GM12878 (cell line): ENCODE results near the gene WBP1L. TPM values are rescaled to one million over a fixed set of nuclear protein-coding genes. Genes with fewer than 3 reads are reported as not detected.

Source experiments
- ATAC-seq: fragments of 200-7000 bp; cut with Tn5 transposase; 3 replicates; pipeline ENCODE4 v1.9.1; 2020; ENCODE audit warnings: mild to moderate bottlenecking, moderate library complexity
- BruUV-seq: library from RNA; stranded (reverse); fragments of 400-500 nt; replicated peaks from 2 replicates; lab custom pipeline; 2021; lab: Mats Ljungman, UMichigan
- CTCF ChIA-PET: fragments of 300-600 bp; sonication (Branson Sonifier 250); formaldehyde crosslinking; extraction: SDS; loops from one replicate; lab custom pipeline; 2021; ENCODE audit warnings: inconsistent platforms; lab: Yijun Ruan, JAX
- POLR2A ChIA-PET: fragments of 350-600 bp; formaldehyde crosslinking; extraction: SDS; loops from one replicate; lab custom pipeline; 2021; ENCODE audit warnings: inconsistent platforms; lab: Charles Lee
- RAD21 ChIA-PET: fragments of 300-600 bp; sonication (Branson Sonifier 250); formaldehyde crosslinking; loops from one replicate; lab custom pipeline; 2023; ENCODE audit warnings: antibody characterized with exemption; ENCODE audit not compliant: unreplicated experiment; lab: Charles Lee
- SMC1A ChIA-PET: fragments of 300-600 bp; sonication (Branson Sonifier 250); formaldehyde crosslinking; loops from one replicate; lab custom pipeline; 2023; ENCODE audit not compliant: unreplicated experiment, uncharacterized antibody; lab: Charles Lee
- DNase-seq: peaks from one replicate; pipeline ENCODE4 v3.0.0-alpha.2; 2011; ENCODE audit warnings: low read depth, low spot score
- FAIRE-seq: peaks from 3 replicates; lab custom pipeline; 2011; peaks lifted over from hg19 to GRCh38; lab: Jason Lieb, UNC
- H2AFZ ChIP-seq: 2 replicates; pipeline ENCODE4 v1.6.0; 2011; ENCODE audit warnings: low read depth, low read length, control low read depth; ENCODE audit not compliant: control insufficient read depth
- H3K27ac ChIP-seq: 2 replicates; pipeline ENCODE4 v1.5.1; 2011; ENCODE audit warnings: control low read depth; ENCODE audit not compliant: control insufficient read depth, insufficient read depth
- H3K27me3 ChIP-seq, 2 experiments: replicated peaks in 1 of 2; 2 replicates each; pipeline versions ENCODE4 v1.6.0 to v1.6.1; 2011; ENCODE audit warnings: low read length in 1 of 2; ENCODE audit not compliant: control insufficient read depth in 2 of 2, insufficient read depth in 2 of 2
- H3K36me3 ChIP-seq, 2 experiments: 2 replicates each; pipeline ENCODE4 v1.5.1; 2011; ENCODE audit warnings: low read length in 1 of 2; ENCODE audit not compliant: control insufficient read depth in 2 of 2, insufficient read depth in 2 of 2
- H3K4me1 ChIP-seq: 2 replicates; pipeline ENCODE4 v1.6.1; 2011; ENCODE audit warnings: mild to moderate bottlenecking, low read length, moderate library complexity, mixed read lengths; ENCODE audit not compliant: control insufficient read depth, insufficient read depth
- H3K4me2 ChIP-seq: 2 replicates; pipeline ENCODE4 v1.6.0; 2011; ENCODE audit warnings: control low read depth; ENCODE audit not compliant: control insufficient read depth, insufficient read depth
- H3K4me3 ChIP-seq: fragments of 200-600 bp; sonication (generic); 2 replicates; pipeline ENCODE4 v1.5.1; 2016
- H3K79me2 ChIP-seq: 2 replicates; pipeline ENCODE4 v1.6.0; 2011; ENCODE audit warnings: low read length; ENCODE audit not compliant: control insufficient read depth, insufficient read depth
- H3K9ac ChIP-seq: 2 replicates; pipeline ENCODE4 v1.8.0; 2011; ENCODE audit warnings: low read length, control low read depth, mixed read lengths; ENCODE audit not compliant: control insufficient read depth, insufficient read depth
- H3K9me3 ChIP-seq: replicated peaks from 3 replicates; pipeline ENCODE4 v1.5.1; 2011; ENCODE audit warnings: mild to moderate bottlenecking, low read length; ENCODE audit not compliant: control insufficient read depth, insufficient read depth
- H4K20me1 ChIP-seq: 2 replicates; pipeline ENCODE4 v1.6.0; 2011; ENCODE audit not compliant: control insufficient read depth, insufficient read depth
- ATF7 ChIP-seq: fragments of 450-650 bp; IDR thresholded peaks from 2 replicates; pipeline ENCODE4 v1.6.1; 2016; ENCODE audit warnings: low read depth, mild to moderate bottlenecking
- CHD4 ChIP-seq: fragments of 200-600 bp; sonication (generic); IDR thresholded peaks from 2 replicates; pipeline ENCODE4 v1.6.1; 2016; ENCODE audit warnings: mild to moderate bottlenecking
- FOXK2 ChIP-seq: fragments of 450-650 bp; IDR thresholded peaks from 2 replicates; pipeline ENCODE4 v1.6.1; 2017; ENCODE audit warnings: mild to moderate bottlenecking, moderate library complexity
- KLF5 ChIP-seq: fragments of 450-650 bp; IDR thresholded peaks from 2 replicates; pipeline ENCODE4 v1.6.1; 2014; ENCODE audit warnings: mild to moderate bottlenecking; ENCODE audit not compliant: partially characterized antibody
- NR2C2 ChIP-seq: IDR thresholded peaks from 2 replicates; pipeline ENCODE4 v1.6.1; 2011; ENCODE audit warnings: borderline replicate concordance, low read depth; ENCODE audit not compliant: control insufficient read depth, insufficient read length
- PAX8 ChIP-seq: fragments of 450-650 bp; IDR thresholded peaks from 2 replicates; pipeline ENCODE4 v1.6.1; 2017; ENCODE audit warnings: mild to moderate bottlenecking, moderate library complexity
- RCOR1 ChIP-seq: conservative IDR thresholded peaks from 2 replicates; pipeline ENCODE4 v1.6.1; 2012; ENCODE audit warnings: low read depth, low read length, improper control_type of control experiment
- SMAD1 ChIP-seq: fragments of 450-650 bp; IDR thresholded peaks from 2 replicates; pipeline ENCODE4 v1.6.1; 2018; ENCODE audit warnings: mild to moderate bottlenecking, low read depth; ENCODE audit not compliant: partially characterized antibody
- TCF7 ChIP-seq: IDR thresholded peaks from 2 replicates; pipeline ENCODE4 v1.6.1; 2014; ENCODE audit warnings: antibody characterized with exemption, borderline replicate concordance
- ZSCAN29 ChIP-seq: fragments of 450-650 bp; IDR thresholded peaks from 2 replicates; pipeline ENCODE4 v1.6.1; 2017; ENCODE audit warnings: mild to moderate bottlenecking, moderate library complexity
- WGBS: methylation state at CpG from one replicate; pipeline ENCODE4 v1.1.6; 2016; ENCODE audit warnings: low lambda C conversion rate; ENCODE audit not compliant: insufficient replicate concordance, insufficient coverage; ENCODE audit errors: missing lambda C conversion rate; 5-methylcytosine and 5-hydroxymethylcytosine counted together
- in situ Hi-C: fragments of 300-500 bp; cut with MboI; formaldehyde crosslinking; loops from 9 replicates; pipeline ENCODE4 v1.14.3; 2018; ENCODE audit warnings: mixed read lengths
- intact Hi-C: fragments of 100-400 bp; cut with micrococcal nuclease; formaldehyde crosslinking; loops from one replicate; pipeline ENCODE4 v1.14.2; 2022; ENCODE audit not compliant: unreplicated experiment
- polyA plus RNA-seq, 11 experiments: library from polyadenylated mRNA; depleted of rRNA in 4 of 11; unstranded in 6 of 11; stranded (reverse) in 5 of 11; fragments of >200 nt; fragmentation: Nextera tagmentation in 4 of 11; fragmentation: Illumina TruSeq in 1 of 11; extraction: Ambion mirVana in 4 of 11; extraction: Trizol in 1 of 11; gene quantifications; 1 replicate in 1 of 11; 2 replicates in 10 of 11; pipeline versions ENCODE4 v1.2.1 to v1.2.3, GENCODE V29; 2011 to 2016; ENCODE audit warnings: inconsistent platforms in 2 of 11, missing spikeins in 2 of 11, low read depth in 1 of 11
- total RNA-seq, 4 experiments: library from RNA; depleted of rRNA in 3 of 4; stranded (reverse); fragments of >200 nt in 3 of 4; fragmentation: Illumina TruSeq in 1 of 4; extraction: Trizol in 1 of 4; gene quantifications; 2 replicates each; pipeline versions ENCODE4 v1.2.1 to v1.2.3, GENCODE V29; 2013 to 2021
- TF ChIP-seq, protein P1 (sequence below): fragments of 450-650 bp; IDR thresholded peaks from 2 replicates; pipeline ENCODE4 v1.6.1; 2018; ENCODE audit warnings: borderline replicate concordance, mild to moderate bottlenecking; ENCODE audit not compliant: partially characterized antibody

The WBP1L gene
- total and polyA plus RNA-seq, 10 of the 15 experiments (the other 5 are each of a cell fraction or from before 2014, with no cell fraction given): 3.7 to 18.8 (median 12.3) TPM

GRCh38 chr10:102801496-102801895 is 57.7 kb downstream of the WBP1L start:
- intact Hi-C loops: no loop called here
- POLR2A ChIA-PET: no interaction called here
- no peaks in the 10 kb centered on the region for H3K9me3 ChIP-seq

More at GRCh38 chr10:102801496-102801895, 57.7 kb downstream of the WBP1L start:
- ATAC-seq (no peak), FAIRE-seq (no peak), DNase-seq (no peak)
- Histone ChIP-seq H3K9ac (no peak overlapping the region), H3K4me2 (no peak overlapping the region), H3K27me3 (no peaks in the 10 kb centered on the region), H3K79me2 (peaks cover 8% of the 10 kb centered on the region), H4K20me1 (no peaks in the 10 kb centered on the region), H3K36me3 (peaks cover 2 to 22% of the 10 kb centered on the region in 2 experiments), H3K4me3 (no peak overlapping the region), H2AFZ (no peak overlapping the region), H3K27ac (no peak overlapping the region), H3K4me1 (peaks cover 22% of the 10 kb centered on the region)
- 50% methylated on average over 2 of the region's 2 CpGs for WGBS
- ChIA-PET RAD21 (interaction anchor here (0.6 kb wide), 1 partner anchor 92 kb away, joined by 3 read pairs; no protein-coding TSS in a partner anchor), SMC1A (no interaction called here), CTCF (interaction anchor here (0.6 kb wide), 1 partner anchor 92 kb away, joined by 4 read pairs; no protein-coding TSS in a partner anchor)
- in situ Hi-C loops: no loop called here
- no TSS peak for BruUV-seq
- no peak for TF ChIP-seq SMAD1
- no peak for TF ChIP-seq ZSCAN29
- TF ChIP-seq RCOR1: no peak
- no peak for TF ChIP-seq FOXK2
- TF ChIP-seq NR2C2: no peak
- TF ChIP-seq, protein P1, sequence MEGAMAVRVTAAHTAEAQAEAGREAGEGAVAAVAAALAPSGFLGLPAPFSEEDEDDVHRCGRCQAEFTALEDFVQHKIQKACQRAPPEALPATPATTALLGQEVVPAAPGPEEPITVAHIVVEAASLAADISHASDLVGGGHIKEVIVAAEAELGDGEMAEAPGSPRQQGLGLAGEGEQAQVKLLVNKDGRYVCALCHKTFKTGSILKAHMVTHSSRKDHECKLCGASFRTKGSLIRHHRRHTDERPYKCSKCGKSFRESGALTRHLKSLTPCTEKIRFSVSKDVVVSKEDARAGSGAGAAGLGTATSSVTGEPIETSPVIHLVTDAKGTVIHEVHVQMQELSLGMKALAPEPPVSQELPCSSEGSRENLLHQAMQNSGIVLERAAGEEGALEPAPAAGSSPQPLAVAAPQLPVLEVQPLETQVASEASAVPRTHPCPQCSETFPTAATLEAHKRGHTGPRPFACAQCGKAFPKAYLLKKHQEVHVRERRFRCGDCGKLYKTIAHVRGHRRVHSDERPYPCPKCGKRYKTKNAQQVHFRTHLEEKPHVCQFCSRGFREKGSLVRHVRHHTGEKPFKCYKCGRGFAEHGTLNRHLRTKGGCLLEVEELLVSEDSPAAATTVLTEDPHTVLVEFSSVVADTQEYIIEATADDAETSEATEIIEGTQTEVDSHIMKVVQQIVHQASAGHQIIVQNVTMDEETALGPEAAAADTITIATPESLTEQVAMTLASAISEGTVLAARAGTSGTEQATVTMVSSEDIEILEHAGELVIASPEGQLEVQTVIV: no peak
- TF ChIP-seq TCF7: no peak
- no peak for TF ChIP-seq ATF7
- no peak for TF ChIP-seq PAX8
- TF ChIP-seq CHD4: no peak
- TF ChIP-seq KLF5: no peak
